Activated CD4-positive, alpha-beta T cell treated with anti-CD3 and anti-CD28 coated beads, Interleukin-2, amount 50 U/mL, for 16 hours (primary cell): ENCODE measurements around the gene C6orf47.
"Not testable (repeated sequence)": the region's sequence is repeated elsewhere in the genome, so short reads cannot be mapped to it uniquely, and the experiment has no call there.

Source experiments
- DNase-seq: peaks from one replicate; pipeline ENCODE4 v3.0.0-alpha.2; 2020

Gene C6orf47, protein sequence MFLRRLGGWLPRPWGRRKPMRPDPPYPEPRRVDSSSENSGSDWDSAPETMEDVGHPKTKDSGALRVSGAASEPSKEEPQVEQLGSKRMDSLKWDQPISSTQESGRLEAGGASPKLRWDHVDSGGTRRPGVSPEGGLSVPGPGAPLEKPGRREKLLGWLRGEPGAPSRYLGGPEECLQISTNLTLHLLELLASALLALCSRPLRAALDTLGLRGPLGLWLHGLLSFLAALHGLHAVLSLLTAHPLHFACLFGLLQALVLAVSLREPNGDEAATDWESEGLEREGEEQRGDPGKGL

DNA sequence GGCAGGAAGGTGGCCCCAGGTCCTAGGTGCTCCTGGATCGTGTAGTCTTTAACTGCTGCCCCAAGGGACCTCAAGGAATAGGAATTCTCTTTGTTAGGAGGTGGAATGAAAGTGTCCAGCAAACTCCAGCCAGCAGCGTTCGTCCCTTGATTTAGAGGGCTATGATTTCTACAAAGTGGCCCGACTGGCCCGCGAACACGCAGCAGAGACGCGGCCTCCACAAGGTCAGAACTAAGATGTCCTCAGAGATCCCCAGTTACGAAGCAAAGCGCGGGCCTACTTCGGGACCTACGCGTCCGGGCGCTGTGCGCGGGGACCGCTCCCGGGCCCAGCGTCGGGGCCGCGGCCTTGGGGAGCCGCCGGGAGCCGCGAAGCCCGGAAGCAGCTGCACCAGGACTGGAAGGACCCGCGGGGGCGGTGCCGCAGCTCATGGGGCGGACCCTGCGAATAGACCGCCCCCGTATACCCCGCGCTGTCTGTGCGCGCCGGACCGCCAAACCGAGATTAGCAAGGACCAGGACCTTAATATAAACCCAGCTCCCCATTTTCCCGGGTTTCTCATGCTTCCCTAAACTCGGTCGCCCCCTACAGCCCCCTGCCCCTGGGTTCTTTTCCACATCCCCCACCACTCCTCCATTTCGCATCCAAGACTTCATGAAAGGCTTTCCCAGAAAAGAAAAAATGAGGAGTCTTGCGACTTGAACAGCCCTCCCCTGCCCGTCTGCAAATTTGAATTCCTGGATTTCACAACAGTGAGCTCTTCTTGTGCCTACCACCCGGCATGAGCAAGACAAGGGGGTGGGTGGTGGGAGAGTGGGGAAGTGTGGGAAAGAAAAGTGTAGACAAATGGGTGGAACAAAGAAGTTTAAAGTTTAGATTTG, at the start of gene C6orf47:
TSS of gene C6orf47 (minus strand) at position 398 of the 881 bp plus-strand sequence. CDS start 831 bp downstream, outside the sequence.
- DNase-seq = peak; percentile 85

DNA sequence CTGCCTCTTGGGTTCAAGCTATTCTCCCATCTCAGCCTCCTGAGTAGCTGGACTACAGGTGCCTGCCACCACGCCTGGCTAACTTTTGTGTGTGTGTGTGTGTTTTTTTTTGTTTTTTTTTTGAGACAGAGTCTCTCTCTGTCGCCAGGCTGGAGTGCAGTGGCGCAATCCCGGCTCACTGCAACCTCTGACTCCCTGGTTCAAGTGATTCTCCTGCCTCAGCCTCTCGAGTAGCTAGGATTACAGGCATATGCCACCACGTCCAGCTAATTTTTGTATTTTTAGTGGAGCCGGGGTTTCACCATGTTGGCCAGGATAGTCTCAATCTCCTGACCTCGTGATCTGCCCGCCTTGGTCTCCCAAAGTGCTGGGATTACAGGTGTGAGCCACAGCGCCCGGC, 48.6 kb upstream of the C6orf47 start:
- not testable (repeated sequence) for DNase-seq

DNA sequence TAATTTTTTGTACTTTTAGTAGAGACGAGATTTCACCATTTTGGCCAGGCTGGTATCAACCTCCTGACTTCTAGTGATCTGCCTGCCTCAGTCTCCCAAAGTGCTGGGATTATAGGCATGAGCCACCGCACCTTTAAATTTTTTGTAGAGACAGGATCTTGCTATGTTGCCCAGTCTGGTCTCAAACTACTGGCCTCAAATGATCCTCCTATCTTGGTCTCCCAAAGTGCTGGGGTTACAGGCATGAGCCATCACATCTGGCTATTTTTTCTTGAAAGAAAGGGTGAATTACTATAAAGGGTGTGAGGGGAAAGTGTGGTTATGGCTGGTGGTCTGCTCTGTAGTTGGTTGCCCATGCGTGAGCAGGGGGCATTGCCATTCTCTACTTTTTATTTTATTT, 47.6 kb upstream of the C6orf47 start:
- no peak for DNase-seq

DNA sequence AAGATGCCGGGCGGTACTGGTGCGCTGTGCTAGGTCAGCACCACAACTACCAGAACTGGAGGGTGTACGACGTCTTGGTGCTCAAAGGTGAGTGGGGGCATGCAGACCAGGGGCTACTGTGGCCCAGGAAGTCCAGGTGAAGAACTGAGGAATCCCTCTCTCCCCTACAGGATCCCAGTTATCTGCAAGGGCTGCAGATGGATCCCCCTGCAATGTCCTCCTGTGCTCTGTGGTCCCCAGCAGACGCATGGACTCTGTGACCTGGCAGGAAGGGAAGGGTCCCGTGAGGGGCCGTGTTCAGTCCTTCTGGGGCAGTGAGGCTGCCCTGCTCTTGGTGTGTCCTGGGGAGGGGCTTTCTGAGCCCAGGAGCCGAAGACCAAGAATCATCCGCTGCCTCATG, 47.1 kb upstream of the C6orf47 start:
- DNase-seq = no peak

DNA sequence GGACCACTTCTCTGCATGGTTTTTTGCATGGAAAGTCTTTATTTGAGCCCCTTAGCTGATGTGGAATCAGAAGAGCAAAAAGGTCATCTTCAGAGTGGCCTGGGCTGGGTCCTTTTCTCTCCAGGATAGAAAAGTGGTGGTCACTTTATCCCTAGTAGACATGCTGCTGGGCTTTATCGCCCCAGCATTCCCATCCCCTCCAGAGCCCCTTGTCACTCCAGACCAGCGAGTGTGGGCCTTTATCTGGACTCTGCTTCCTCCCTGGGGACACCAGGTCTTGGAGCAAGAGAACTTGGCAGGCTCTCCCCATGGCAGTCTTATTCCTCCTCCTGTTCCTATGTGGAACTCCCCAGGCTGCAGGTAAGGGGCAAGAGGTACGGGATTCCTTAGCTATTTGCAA, 46.0 kb upstream of the C6orf47 start, which contains the start of gene LY6G6F:
TSS of gene LY6G6F (plus strand) at position 268 of the 400 bp plus-strand sequence. CDS start at position 309, 41 bp downstream.
- no peak for DNase-seq

DNA sequence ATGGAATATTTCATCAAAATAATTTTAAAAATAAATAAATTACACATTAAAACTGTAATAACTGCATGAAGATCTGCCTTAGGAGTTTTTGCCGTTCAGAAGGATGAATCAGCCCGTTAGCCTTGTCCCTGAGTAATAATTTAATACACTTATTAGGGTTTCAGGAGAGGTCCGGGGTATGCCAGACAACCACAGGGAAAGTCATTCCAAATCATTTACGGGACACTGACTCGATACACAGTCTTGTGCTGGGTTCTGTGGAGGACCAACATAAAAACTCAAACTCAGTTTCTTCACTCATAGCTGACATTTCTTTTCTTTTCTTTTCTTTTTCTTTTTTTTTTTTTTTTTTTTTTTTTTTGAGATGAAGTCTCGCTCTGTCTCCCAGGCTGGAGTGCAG, 45.4 kb upstream of the C6orf47 start:
- DNase-seq = no peak

DNA sequence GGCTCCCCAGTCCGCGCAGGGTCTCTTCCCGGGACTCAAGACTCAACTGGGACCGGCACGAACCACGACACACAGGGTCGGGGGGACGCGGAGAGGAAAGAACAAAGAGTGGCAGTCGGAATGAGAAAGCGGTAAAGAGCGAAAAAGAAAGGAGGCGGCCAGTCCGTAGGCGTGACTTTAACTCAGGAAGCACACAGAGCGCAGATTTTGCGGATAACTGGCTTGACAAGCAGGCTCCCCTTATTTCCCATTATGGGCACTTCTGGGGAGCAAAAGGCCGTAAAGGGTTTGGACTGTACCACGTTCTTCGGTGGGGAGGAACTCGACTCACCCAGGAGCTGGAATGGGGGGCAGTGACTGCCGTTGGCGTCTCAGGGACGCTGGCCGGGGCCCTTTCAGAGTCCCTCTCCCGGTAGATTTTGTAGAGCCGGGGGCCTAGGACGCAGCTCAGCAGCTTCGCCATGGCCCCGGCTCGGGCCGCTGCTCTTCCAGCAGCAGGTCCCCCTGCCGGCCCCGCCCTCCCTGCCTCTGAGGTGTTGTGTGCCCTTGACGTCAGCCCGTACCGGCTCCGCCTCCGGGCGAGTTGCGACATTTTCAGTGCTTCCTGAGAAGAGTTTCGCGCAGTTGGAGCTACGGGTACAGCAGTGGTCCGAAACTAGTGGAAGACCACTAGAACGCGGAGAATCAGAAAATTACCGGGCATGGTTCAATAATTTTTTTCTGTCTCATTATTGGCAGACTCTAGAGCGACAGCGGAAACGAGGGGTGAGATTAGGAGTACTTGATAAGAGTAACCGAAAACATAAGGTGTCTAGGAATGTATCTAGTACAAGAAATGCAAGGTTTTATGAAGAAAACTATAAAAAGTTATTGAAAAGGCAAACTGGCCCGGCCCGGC, 42.5 kb upstream of the C6orf47 start, which contains the start of gene ABHD16A:
TSS of gene ABHD16A (minus strand) at position 506 of the 898 bp plus-strand sequence. CDS start at position 463, 43 bp downstream.
- DNase-seq = peak; percentile 98

DNA sequence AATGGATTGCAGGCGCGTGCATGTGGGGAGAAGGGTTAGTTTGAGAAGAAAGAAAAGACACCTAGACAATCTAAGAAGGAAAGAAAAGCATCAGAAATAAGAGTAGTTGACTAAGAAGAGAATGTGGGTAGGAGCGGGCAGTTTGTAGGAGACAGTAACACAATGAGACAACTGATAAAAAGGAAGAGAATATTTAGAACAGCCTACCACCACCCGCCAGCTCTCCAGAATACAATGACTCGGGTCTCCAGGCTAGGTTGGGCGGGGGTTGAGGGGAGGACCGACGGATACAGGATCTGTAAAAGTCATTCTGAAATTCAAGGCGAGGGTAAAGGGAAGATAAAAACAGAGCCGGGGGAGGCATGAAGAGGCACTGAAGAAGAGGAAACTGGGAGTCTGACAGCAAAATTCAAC, 41.8 kb upstream of the C6orf47 start:
- DNase-seq = peak; percentile 41

DNA sequence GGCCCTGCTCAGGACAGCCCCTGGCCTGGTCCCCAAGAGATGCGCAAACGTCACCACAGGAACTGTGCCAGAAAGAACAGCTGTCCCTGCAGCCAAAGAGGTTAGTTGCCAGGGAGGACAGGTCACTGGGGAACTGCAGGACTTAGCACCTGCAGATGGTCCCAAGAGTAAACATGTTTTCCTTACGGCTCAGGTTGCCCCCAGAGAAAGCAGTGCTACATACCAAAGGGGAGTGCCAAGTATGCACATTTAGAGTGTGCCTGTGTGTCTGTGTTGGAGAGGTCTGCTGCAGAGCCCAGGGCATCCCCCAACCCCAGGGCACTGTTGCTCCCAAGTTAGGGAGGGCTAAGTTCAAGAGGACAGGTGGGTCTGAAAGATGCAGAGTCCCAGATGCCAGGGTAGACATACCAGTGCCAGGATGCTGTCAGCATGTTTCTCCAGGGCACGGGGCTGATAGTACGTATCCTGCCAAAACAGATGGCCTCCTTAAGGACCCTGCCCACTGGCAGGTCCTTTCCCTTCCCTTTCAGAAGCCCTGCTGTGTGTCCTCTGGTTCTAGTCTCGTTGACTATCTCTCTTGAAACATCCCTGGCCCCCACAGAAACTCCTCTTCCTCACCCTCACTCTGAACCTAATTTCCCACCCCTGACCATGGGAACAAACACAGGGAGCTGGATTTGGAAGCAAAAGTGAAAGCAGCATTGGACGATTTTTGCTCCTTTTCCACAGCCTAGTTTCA, 41.3 kb upstream of the C6orf47 start:
- no peak for DNase-seq

DNA sequence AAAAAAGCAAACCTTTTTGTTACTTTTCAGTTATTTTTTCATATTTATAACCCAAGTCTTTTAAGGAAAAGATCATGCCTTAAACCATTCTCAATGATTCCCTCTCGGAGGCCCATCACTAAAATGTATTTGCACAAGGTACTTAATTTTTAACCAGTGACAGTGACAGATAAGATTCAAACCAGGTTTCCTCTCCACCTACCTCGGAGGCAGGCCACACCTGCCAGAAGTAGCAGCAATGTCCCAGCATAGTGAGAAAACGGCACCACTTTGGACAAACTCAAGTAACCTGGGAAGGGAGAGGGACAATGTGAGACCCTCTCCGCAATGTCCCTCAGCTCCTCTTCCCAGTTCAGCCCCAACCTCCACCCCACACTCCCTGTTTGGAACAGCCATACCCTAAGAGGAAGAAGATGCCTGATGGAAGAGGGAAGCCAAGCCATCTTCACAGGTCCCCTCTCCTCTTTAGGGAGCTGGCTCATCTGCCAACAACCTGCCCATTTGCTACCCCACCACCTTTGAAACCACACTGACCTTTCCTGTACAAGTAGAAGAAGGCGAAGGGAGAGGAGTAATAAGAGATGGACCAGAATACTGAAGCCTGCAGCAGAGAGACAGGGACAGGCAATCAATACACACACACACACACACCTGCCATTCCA, 40.3 kb upstream of the C6orf47 start:
- no peak for DNase-seq

DNA sequence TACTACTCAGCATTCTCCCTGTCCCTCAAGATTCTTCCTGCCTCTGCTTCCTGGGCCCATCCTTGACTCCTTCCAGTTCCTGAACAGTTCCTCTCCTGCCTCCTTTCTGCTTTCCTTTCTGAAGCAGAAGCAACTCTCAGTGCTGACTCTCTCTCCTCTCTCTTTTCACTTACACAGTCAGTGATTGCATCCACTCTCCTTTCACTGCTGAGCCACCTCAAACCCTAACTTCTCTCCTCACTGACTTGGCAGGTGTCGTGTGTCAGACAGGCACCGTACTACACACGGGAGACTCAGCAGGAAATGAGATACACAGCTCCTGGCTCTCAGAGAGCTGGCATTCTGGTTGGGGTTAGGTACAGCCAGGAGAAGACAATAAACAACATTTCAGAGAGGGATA, 37.0 kb upstream of the C6orf47 start:
- peak; percentile 36 for DNase-seq

DNA sequence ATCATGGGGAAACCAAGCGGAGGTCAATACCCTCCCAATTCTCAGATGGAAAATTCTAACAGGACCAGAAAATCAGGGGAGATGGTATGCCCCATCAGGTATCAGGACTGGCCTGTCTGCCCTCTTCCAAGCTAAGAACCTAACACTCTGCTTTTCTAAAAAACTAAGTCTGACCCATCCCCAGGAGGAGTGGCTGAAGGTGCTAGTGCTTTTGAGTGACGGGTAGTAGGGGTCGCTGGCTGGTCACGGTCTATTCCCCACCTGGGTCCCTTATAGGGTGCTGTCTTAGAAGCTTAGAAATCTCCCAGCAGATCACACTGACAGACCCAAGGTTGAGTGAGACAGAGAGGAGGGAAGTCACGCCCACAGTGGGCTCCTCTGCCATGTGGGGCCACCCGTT, 33.0 kb upstream of the C6orf47 start:
- DNase-seq = no peak

DNA sequence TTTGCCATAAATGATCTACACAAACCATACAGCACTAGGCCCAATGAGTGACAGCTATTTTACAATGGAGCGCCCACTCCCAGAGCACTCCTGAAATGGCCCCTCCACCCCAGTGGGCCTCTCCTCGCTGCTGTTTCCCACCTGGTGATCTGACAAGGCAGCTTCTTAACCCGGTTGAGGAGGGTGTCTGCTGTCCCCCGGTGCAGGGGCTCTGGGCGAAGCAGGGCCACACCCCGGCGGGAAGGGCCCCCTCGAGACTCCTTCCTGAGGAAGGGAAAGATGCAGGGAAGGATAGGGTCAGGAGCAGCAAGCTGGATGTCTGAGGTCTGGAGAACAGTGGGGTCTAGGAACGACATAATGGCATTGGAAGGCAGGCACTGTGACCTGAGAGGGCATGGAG, 32.3 kb upstream of the C6orf47 start:
- no peak for DNase-seq

DNA sequence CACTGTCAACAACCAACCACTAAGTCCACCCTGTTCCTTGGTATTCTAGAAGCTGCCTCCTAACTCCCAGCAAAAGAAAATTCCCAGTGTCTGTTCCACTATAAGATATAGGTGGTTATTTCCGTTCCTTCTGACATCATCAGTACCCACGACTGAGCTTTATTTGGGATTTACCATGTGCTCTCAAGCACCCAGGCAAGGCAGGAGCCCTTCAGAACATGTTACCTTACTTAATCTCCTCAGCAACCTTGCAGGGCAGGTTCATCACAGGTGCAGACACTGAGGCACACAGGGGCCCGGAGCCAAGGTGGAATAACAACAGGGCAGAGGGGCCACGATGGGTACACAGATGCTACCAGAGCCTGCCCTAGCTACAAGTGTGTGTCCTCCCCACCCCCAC, 31.8 kb upstream of the C6orf47 start:
- no peak for DNase-seq

DNA sequence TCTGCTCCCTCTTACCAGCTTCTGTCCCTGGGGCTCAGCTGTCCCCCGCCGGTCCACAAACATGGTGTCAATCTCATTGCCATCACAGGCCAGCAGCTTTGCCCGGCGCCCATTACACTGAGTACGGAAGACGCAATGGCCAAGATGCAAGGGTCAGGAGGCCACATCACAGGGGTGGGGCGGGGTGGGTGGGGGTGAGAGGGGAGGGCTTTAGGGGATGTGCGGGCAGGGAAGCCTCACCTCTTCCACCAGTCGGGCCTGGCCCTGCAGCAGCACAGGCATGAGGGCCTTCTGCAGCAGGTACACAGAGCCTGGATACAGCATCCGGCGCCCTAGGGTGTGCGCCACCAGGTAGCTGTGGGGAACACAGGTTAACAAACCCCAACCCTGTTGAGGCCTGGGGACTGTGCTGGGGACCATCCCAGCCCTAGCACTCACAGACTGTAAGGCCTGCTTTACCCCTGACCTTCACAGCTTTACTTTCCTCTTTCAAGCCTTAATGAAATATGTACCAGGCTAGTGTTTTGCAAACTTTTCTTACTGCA, 31.1 kb upstream of the C6orf47 start:
- no peak for DNase-seq

DNA sequence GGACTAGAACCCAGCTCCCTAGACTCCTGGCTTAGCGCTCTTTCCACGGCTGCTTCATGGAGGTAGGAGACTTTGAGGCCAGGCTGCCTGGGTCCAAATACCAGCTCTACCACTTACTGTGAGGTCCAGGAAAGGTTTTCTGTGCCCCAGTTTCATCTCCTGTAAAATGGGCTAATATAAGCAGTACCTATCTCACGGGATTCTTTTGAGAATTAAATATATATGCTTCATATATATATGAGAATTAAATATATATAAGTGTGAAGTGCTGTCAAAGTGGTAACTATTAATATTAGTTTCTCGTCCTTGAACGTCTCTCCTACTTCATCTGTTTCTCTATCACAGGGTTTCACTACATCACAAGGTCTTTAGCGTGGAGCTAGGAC, 30.5 kb upstream of the C6orf47 start:
- DNase-seq = no peak

DNA sequence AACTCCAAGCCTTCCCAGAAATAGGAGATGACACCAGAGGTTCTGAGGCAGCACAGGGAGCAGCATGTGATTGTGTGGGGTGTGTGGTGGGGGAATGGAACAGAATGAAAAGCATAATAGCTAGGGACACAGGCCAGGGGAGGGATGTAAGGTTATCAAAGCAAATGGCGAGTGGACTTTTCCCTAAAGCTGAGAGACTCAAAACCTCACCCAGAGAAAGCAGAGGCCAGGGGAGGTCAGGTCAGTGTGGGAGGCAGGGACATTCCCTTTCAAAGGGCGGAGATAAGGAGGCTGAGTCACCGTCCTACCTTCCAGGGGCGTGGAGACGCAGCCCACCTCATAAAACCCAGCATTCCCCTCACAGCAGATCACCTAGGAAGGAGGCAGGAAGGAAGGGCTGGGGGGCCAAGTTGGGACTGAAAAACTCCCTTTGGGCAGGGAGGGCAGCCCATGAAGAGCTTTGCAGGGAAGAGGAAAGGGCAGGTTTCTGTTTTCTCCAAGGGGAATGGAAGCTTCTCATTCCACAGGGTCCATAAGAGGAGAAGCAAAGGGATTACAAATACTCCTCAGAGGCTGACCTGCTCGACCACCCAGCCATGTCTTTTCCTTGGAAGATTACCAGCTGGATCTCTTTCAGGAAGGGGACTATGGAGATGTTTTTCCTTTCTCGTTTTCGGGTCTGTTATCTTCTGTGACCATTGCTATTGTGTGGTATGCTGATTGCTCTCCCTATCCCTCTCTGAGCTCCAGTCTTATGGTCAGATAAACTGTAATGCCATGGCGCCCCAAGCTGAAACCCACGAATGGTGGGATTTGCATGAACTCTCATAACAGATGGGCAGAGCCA, 29.9 kb upstream of the C6orf47 start:
- no peak for DNase-seq

DNA sequence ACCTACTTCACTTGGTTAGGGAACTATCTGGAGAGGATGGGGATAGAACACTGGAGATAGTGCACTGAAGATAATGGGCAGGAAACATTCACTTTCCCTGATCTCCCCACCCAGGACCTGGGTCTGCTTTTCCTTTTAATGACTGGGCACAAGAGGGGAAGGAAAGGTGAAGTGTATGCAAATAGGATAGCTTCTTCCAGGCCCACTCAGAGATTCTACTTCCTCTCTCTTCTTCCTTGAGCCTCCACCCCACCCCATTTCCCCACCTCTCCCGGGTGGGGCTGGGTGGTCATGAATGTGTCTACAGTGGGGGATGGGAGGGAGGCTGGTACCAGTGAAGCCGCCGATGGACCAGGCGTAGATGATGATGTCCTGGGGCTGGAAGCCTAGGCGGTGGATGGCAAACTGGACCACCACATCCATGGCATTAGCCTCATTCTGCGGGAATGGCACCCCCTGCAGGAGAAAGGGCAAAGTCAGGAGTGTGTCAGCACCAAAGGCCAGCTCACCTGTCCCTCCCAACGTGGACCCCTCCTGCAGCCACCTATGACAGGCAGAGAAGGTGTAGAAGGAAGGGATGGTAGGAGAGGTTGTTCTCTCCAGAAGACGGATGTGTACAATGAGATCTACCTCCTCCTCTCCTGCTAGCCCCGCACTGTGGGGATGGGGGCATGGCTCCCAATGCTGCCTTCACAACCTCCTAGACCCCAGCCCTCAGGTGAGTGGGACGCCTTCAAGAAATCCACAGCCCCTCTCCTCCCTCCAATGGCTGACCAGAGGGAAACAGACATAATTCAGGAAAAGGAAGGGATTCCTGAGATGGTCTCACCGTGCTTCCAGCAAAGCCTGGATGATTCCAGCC, 28.9 kb upstream of the C6orf47 start:
- no peak for DNase-seq
